ENCODE results near the gene MICALL2. TPM values are rescaled to one million over a fixed set of nuclear protein-coding genes. Genes with fewer than 3 reads are reported as not detected.

MICALL2 gene
- polyA plus RNA-seq, 1 donor from 2014 or later = 12.8 TPM

DNA sequence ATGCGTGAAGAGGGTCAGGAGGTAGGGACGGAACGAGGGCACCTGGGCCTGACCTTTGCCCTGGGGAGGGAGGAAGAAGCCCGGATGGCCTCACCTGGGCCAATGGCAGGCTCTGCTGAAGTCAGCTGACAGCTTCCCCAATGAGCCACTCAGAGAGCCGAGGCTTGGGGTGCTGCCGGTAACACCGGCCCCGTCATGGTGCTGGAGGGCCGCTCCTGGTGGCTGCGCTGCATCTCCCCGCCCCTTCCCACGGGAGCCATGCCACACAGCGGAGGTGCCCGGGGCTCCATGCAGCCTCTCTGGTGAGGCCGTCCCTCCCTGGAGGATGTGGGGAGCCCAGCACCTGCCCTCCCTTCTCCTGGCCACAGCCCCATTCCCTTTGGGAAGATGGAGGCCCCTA lies 17.6 kb upstream of the MICALL2 start:
- no peak overlapping the region for H3K9ac ChIP-seq (ENCODE audit: low read length)
- no peaks in the 10 kb centered on the region for H4K20me1 ChIP-seq (ENCODE audit: insufficient read depth)
- H3F3A ChIP-seq (ENCODE audit: insufficient read depth, low read length, poor library complexity, severe bottlenecking) = no peaks in the 10 kb centered on the region
- H3K27ac ChIP-seq (ENCODE audit: low read length) = no peak overlapping the region
- TF ChIP-seq, protein P1, sequence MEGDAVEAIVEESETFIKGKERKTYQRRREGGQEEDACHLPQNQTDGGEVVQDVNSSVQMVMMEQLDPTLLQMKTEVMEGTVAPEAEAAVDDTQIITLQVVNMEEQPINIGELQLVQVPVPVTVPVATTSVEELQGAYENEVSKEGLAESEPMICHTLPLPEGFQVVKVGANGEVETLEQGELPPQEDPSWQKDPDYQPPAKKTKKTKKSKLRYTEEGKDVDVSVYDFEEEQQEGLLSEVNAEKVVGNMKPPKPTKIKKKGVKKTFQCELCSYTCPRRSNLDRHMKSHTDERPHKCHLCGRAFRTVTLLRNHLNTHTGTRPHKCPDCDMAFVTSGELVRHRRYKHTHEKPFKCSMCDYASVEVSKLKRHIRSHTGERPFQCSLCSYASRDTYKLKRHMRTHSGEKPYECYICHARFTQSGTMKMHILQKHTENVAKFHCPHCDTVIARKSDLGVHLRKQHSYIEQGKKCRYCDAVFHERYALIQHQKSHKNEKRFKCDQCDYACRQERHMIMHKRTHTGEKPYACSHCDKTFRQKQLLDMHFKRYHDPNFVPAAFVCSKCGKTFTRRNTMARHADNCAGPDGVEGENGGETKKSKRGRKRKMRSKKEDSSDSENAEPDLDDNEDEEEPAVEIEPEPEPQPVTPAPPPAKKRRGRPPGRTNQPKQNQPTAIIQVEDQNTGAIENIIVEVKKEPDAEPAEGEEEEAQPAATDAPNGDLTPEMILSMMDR (IDR thresholded peaks at IDR 0.05; ENCODE audit: poor library complexity, severe bottlenecking) = no peak
- TF ChIP-seq EP300 (conservative IDR thresholded peaks at IDR 0.05; ENCODE audit: poor library complexity, severe bottlenecking) (no peak), POLR2AphosphoS5 (IDR thresholded peaks at IDR 0.05) (no peak), MXI1 (conservative IDR thresholded peaks at IDR 0.05; ENCODE audit: poor library complexity, severe bottlenecking) (no peak), TAF1 (IDR thresholded peaks at IDR 0.05; ENCODE audit: low read depth) (no peak), RAD21 (conservative IDR thresholded peaks at IDR 0.05) (no peak), SMC3 (conservative IDR thresholded peaks at IDR 0.05; ENCODE audit: poor library complexity) (no peak), EZH2 (IDR thresholded peaks at IDR 0.05; ENCODE audit: borderline replicate concordance, insufficient read depth, low read length, poor library complexity, severe bottlenecking) (no peak)
- TF ChIP-seq, protein P2, sequence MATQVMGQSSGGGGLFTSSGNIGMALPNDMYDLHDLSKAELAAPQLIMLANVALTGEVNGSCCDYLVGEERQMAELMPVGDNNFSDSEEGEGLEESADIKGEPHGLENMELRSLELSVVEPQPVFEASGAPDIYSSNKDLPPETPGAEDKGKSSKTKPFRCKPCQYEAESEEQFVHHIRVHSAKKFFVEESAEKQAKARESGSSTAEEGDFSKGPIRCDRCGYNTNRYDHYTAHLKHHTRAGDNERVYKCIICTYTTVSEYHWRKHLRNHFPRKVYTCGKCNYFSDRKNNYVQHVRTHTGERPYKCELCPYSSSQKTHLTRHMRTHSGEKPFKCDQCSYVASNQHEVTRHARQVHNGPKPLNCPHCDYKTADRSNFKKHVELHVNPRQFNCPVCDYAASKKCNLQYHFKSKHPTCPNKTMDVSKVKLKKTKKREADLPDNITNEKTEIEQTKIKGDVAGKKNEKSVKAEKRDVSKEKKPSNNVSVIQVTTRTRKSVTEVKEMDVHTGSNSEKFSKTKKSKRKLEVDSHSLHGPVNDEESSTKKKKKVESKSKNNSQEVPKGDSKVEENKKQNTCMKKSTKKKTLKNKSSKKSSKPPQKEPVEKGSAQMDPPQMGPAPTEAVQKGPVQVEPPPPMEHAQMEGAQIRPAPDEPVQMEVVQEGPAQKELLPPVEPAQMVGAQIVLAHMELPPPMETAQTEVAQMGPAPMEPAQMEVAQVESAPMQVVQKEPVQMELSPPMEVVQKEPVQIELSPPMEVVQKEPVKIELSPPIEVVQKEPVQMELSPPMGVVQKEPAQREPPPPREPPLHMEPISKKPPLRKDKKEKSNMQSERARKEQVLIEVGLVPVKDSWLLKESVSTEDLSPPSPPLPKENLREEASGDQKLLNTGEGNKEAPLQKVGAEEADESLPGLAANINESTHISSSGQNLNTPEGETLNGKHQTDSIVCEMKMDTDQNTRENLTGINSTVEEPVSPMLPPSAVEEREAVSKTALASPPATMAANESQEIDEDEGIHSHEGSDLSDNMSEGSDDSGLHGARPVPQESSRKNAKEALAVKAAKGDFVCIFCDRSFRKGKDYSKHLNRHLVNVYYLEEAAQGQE (IDR thresholded peaks at IDR 0.05; ENCODE audit: borderline replicate concordance) = no peak
- H3K4me3 ChIP-seq (ENCODE audit: low read length) = no peak overlapping the region
- H3K79me2 ChIP-seq (replicated peaks; ENCODE audit: insufficient read depth, low read length) = no peaks in the 10 kb centered on the region
- H3K4me2 ChIP-seq (ENCODE audit: low read length) = no peak overlapping the region
- no peak overlapping the region for H2AFZ ChIP-seq (ENCODE audit: low read depth, low read length)
- H3K9me3 ChIP-seq (ENCODE audit: low read length) = no peaks in the 10 kb centered on the region
- H3K36me3 ChIP-seq (ENCODE audit: insufficient read depth, low read length) = no peaks in the 10 kb centered on the region
- H3K27me3 ChIP-seq (ENCODE audit: insufficient read depth, low read depth, low read length) = no peaks in the 10 kb centered on the region
- H3K9me2 ChIP-seq (ENCODE audit: insufficient read depth, low read length) = no peaks in the 10 kb centered on the region

DNA sequence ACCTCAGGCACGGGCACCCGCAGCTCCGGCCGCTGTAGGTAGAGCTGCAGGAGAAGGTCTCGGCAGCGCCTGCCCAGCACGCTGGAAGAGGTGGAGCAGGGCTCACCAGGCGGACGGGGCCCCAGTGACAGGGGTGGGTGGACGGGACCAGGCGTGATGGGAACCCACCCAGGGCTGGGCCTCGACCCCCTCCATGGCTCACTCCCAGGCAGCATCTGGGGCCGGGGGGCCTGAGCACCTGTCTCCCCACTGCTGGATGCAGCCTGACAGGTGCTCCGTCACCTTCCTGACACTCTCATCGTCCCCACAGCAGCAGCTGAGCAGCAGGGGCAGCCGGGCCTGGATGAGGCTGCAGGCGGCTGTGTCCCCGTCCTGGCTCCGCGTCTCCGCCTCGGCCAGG lies 16.7 kb upstream of the MICALL2 start:
- Histone ChIP-seq H3K79me2 (replicated peaks; ENCODE audit: insufficient read depth, low read length) (no peaks in the 10 kb centered on the region), H3K9me3 (ENCODE audit: low read length) (no peaks in the 10 kb centered on the region), H2AFZ (ENCODE audit: low read depth, low read length) (no peak overlapping the region), H3K9me2 (ENCODE audit: insufficient read depth, low read length) (no peaks in the 10 kb centered on the region), H3K27me3 (ENCODE audit: insufficient read depth, low read depth, low read length) (no peaks in the 10 kb centered on the region), H3K9ac (ENCODE audit: low read length) (no peak overlapping the region), H4K20me1 (ENCODE audit: insufficient read depth) (no peaks in the 10 kb centered on the region), H3K4me2 (ENCODE audit: low read length) (no peak overlapping the region), H3F3A (ENCODE audit: insufficient read depth, low read length, poor library complexity, severe bottlenecking) (no peaks in the 10 kb centered on the region), H3K36me3 (ENCODE audit: insufficient read depth, low read length) (no peaks in the 10 kb centered on the region), H3K27ac (ENCODE audit: low read length) (no peak overlapping the region), H3K4me3 (ENCODE audit: low read length) (no peak overlapping the region)
- no peak for TF ChIP-seq RAD21 (conservative IDR thresholded peaks at IDR 0.05)
- TF ChIP-seq, protein P2 (IDR thresholded peaks at IDR 0.05; ENCODE audit: borderline replicate concordance) = no peak

All from neural cell (in vitro differentiated cells).